Measurements from ENCODE around the gene NSRP1. TPM values are rescaled to one million over a fixed set of nuclear protein-coding genes. Genes with fewer than 3 reads are reported as not detected.

The NSRP1 gene
- total RNA-seq, 1 experiment from 2014 or later: 13.9 TPM

GRCh38 chr17:30210901-30211300 lies 94.3 kb downstream of the NSRP1 start:
- H3K4me1 ChIP-seq (ENCODE audit: low read length): peaks cover 4% of the 10 kb centered on the region; the same call in 1 of the 2 replicates
- no peaks in the 10 kb centered on the region for H4K20me1 ChIP-seq (ENCODE audit: insufficient read depth, low read depth, low read length)
- H3K9ac ChIP-seq (ENCODE audit: low read length): no peak overlapping the region
- no peaks in the 10 kb centered on the region for H3K79me2 ChIP-seq (ENCODE audit: low read length)
- no peak for DNase-seq
- no peaks in the 10 kb centered on the region for H3K9me2 ChIP-seq (replicated peaks; ENCODE audit: insufficient read depth, low read length)
- no peaks in the 10 kb centered on the region for H3K9me3 ChIP-seq (ENCODE audit: low read length)
- H3K36me3 ChIP-seq (ENCODE audit: insufficient read depth, low read length): no peaks in the 10 kb centered on the region
- H3K27ac ChIP-seq (ENCODE audit: low read length): no peak overlapping the region
- H2AFZ ChIP-seq (ENCODE audit: low read length): no peak overlapping the region
- no peaks in the 10 kb centered on the region for H3K27me3 ChIP-seq (ENCODE audit: low read length)
- no peak overlapping the region for H3K4me3 ChIP-seq (ENCODE audit: low read length)
- H3K4me2 ChIP-seq (ENCODE audit: low read depth, low read length, poor library complexity, severe bottlenecking): no peak overlapping the region

- H3K79me2 ChIP-seq (ENCODE audit: low read length): no peaks in the 10 kb centered on the region
- no peaks in the 10 kb centered on the region for H3K27me3 ChIP-seq (ENCODE audit: low read length)
- no peaks in the 10 kb centered on the region for H3K9me3 ChIP-seq (ENCODE audit: low read length)
- H3K36me3 ChIP-seq (ENCODE audit: insufficient read depth, low read length): no peaks in the 10 kb centered on the region
- H3K4me2 ChIP-seq (ENCODE audit: low read depth, low read length, poor library complexity, severe bottlenecking): no peak overlapping the region
- no peaks in the 10 kb centered on the region for H3K9me2 ChIP-seq (replicated peaks; ENCODE audit: insufficient read depth, low read length)
- no peak overlapping the region for H3K4me3 ChIP-seq (ENCODE audit: low read length)
- H4K20me1 ChIP-seq (ENCODE audit: insufficient read depth, low read depth, low read length): no peaks in the 10 kb centered on the region
- H3K9ac ChIP-seq (ENCODE audit: low read length): no peak overlapping the region
- H3K27ac ChIP-seq (ENCODE audit: low read length): no peak overlapping the region
- peaks cover 4% of the 10 kb centered on the region; the same call in 1 of the 2 replicates for H3K4me1 ChIP-seq (ENCODE audit: low read length)
- H2AFZ ChIP-seq (ENCODE audit: low read length): no peak overlapping the region
- no peak for DNase-seq
These were observed 94.8 kb downstream of the NSRP1 start for GRCh38 chr17:30211371-30211770.

- Histone ChIP-seq H3K9me2 (replicated peaks; ENCODE audit: insufficient read depth, low read length) (no peaks in the 10 kb centered on the region), H3K27me3 (ENCODE audit: low read length) (no peaks in the 10 kb centered on the region), H3K4me1 (ENCODE audit: low read length) (peaks cover 4% of the 10 kb centered on the region; the same call in 1 of the 2 replicates), H2AFZ (ENCODE audit: low read length) (no peak overlapping the region), H3K4me3 (ENCODE audit: low read length) (no peak overlapping the region), H4K20me1 (ENCODE audit: insufficient read depth, low read depth, low read length) (no peaks in the 10 kb centered on the region), H3K79me2 (ENCODE audit: low read length) (no peaks in the 10 kb centered on the region), H3K27ac (ENCODE audit: low read length) (no peak overlapping the region), H3K4me2 (ENCODE audit: low read depth, low read length, poor library complexity, severe bottlenecking) (no peak overlapping the region), H3K9ac (ENCODE audit: low read length) (no peak overlapping the region), H3K36me3 (ENCODE audit: insufficient read depth, low read length) (no peaks in the 10 kb centered on the region), H3K9me3 (ENCODE audit: low read length) (no peaks in the 10 kb centered on the region)
- DNase-seq: no peak
These were observed 96.1 kb downstream of the NSRP1 start for GRCh38 chr17:30212750-30213149.

GRCh38 chr17:30217054-30217453 lies 100.4 kb downstream of the NSRP1 start:
- Histone ChIP-seq H3K9me3 (ENCODE audit: low read length) (no peaks in the 10 kb centered on the region), H3K4me1 (ENCODE audit: low read length) (no peaks in the 10 kb centered on the region), H4K20me1 (ENCODE audit: insufficient read depth, low read depth, low read length) (no peaks in the 10 kb centered on the region), H3K4me2 (ENCODE audit: low read depth, low read length, poor library complexity, severe bottlenecking) (no peak overlapping the region), H3K9me2 (replicated peaks; ENCODE audit: insufficient read depth, low read length) (no peaks in the 10 kb centered on the region), H3K36me3 (ENCODE audit: insufficient read depth, low read length) (no peaks in the 10 kb centered on the region), H3K27me3 (ENCODE audit: low read length) (no peaks in the 10 kb centered on the region), H3K9ac (ENCODE audit: low read length) (no peak overlapping the region), H3K4me3 (ENCODE audit: low read length) (no peak overlapping the region), H3K27ac (ENCODE audit: low read length) (no peak overlapping the region), H2AFZ (ENCODE audit: low read length) (no peak overlapping the region), H3K79me2 (ENCODE audit: low read length) (no peaks in the 10 kb centered on the region)
- no peak for DNase-seq

- no peak for DNase-seq
- no peaks in the 10 kb centered on the region for H3K27me3 ChIP-seq (ENCODE audit: low read length)
- H3K9ac ChIP-seq (ENCODE audit: low read length): no peak overlapping the region
- H3K4me3 ChIP-seq (ENCODE audit: low read length): no peak overlapping the region
- no peak overlapping the region for H3K4me2 ChIP-seq (ENCODE audit: low read depth, low read length, poor library complexity, severe bottlenecking)
- H4K20me1 ChIP-seq (ENCODE audit: insufficient read depth, low read depth, low read length): no peaks in the 10 kb centered on the region
- H3K79me2 ChIP-seq (ENCODE audit: low read length): no peaks in the 10 kb centered on the region
- H3K36me3 ChIP-seq (ENCODE audit: insufficient read depth, low read length): no peaks in the 10 kb centered on the region
- H3K9me2 ChIP-seq (replicated peaks; ENCODE audit: insufficient read depth, low read length): no peaks in the 10 kb centered on the region
- no peaks in the 10 kb centered on the region for H3K4me1 ChIP-seq (ENCODE audit: low read length)
- H3K27ac ChIP-seq (ENCODE audit: low read length): no peak overlapping the region
- no peaks in the 10 kb centered on the region for H3K9me3 ChIP-seq (ENCODE audit: low read length)
- H2AFZ ChIP-seq (ENCODE audit: low read length): no peak overlapping the region
These were observed 101.2 kb downstream of the NSRP1 start for GRCh38 chr17:30217746-30218245.

- no peaks in the 10 kb centered on the region for H3K36me3 ChIP-seq (ENCODE audit: insufficient read depth, low read length)
- H3K9ac ChIP-seq (ENCODE audit: low read length): no peak overlapping the region
- H3K9me2 ChIP-seq (replicated peaks; ENCODE audit: insufficient read depth, low read length): no peaks in the 10 kb centered on the region
- no peaks in the 10 kb centered on the region for H4K20me1 ChIP-seq (ENCODE audit: insufficient read depth, low read depth, low read length)
- H3K4me2 ChIP-seq (ENCODE audit: low read depth, low read length, poor library complexity, severe bottlenecking): no peak overlapping the region
- H3K79me2 ChIP-seq (ENCODE audit: low read length): no peaks in the 10 kb centered on the region
- no peak overlapping the region for H3K27ac ChIP-seq (ENCODE audit: low read length)
- no peak overlapping the region for H2AFZ ChIP-seq (ENCODE audit: low read length)
- H3K4me3 ChIP-seq (ENCODE audit: low read length): no peak overlapping the region
- no peaks in the 10 kb centered on the region for H3K4me1 ChIP-seq (ENCODE audit: low read length)
- H3K9me3 ChIP-seq (ENCODE audit: low read length): no peaks in the 10 kb centered on the region
- H3K27me3 ChIP-seq (ENCODE audit: low read length): no peaks in the 10 kb centered on the region
- DNase-seq: no peak
These were observed 102.2 kb downstream of the NSRP1 start for GRCh38 chr17:30218799-30219198.

- Histone ChIP-seq H4K20me1 (ENCODE audit: insufficient read depth, low read depth, low read length) (no peaks in the 10 kb centered on the region), H3K79me2 (ENCODE audit: low read length) (no peaks in the 10 kb centered on the region), H3K27ac (ENCODE audit: low read length) (no peak overlapping the region), H3K9ac (ENCODE audit: low read length) (no peak overlapping the region), H3K4me3 (ENCODE audit: low read length) (no peak overlapping the region), H3K4me2 (ENCODE audit: low read depth, low read length, poor library complexity, severe bottlenecking) (no peak overlapping the region), H3K4me1 (ENCODE audit: low read length) (no peaks in the 10 kb centered on the region), H3K27me3 (ENCODE audit: low read length) (no peaks in the 10 kb centered on the region), H3K9me3 (ENCODE audit: low read length) (no peaks in the 10 kb centered on the region), H2AFZ (ENCODE audit: low read length) (no peak overlapping the region), H3K36me3 (ENCODE audit: insufficient read depth, low read length) (no peaks in the 10 kb centered on the region), H3K9me2 (replicated peaks; ENCODE audit: insufficient read depth, low read length) (no peaks in the 10 kb centered on the region)
- no peak for DNase-seq
These were observed 102.7 kb downstream of the NSRP1 start for GRCh38 chr17:30219315-30219714.

GRCh38 chr17:30219833-30220232 lies 103.2 kb downstream of the NSRP1 start:
- Histone ChIP-seq H3K9me2 (replicated peaks; ENCODE audit: insufficient read depth, low read length) (no peaks in the 10 kb centered on the region), H3K4me2 (ENCODE audit: low read depth, low read length, poor library complexity, severe bottlenecking) (no peak overlapping the region), H3K27ac (ENCODE audit: low read length) (no peak overlapping the region), H3K4me1 (ENCODE audit: low read length) (no peaks in the 10 kb centered on the region), H3K4me3 (ENCODE audit: low read length) (no peak overlapping the region), H2AFZ (ENCODE audit: low read length) (no peak overlapping the region), H4K20me1 (ENCODE audit: insufficient read depth, low read depth, low read length) (no peaks in the 10 kb centered on the region), H3K36me3 (ENCODE audit: insufficient read depth, low read length) (no peaks in the 10 kb centered on the region), H3K9ac (ENCODE audit: low read length) (no peak overlapping the region), H3K79me2 (ENCODE audit: low read length) (no peaks in the 10 kb centered on the region), H3K9me3 (ENCODE audit: low read length) (no peaks in the 10 kb centered on the region), H3K27me3 (ENCODE audit: low read length) (no peaks in the 10 kb centered on the region)
- no peak for DNase-seq

- no peaks in the 10 kb centered on the region for H4K20me1 ChIP-seq (ENCODE audit: insufficient read depth, low read depth, low read length)
- H3K27ac ChIP-seq (ENCODE audit: low read length): no peak overlapping the region
- no peaks in the 10 kb centered on the region for H3K9me2 ChIP-seq (replicated peaks; ENCODE audit: insufficient read depth, low read length)
- no peaks in the 10 kb centered on the region for H3K9me3 ChIP-seq (ENCODE audit: low read length)
- no peaks in the 10 kb centered on the region for H3K36me3 ChIP-seq (ENCODE audit: insufficient read depth, low read length)
- no peak overlapping the region for H2AFZ ChIP-seq (ENCODE audit: low read length)
- no peak for DNase-seq
- H3K9ac ChIP-seq (ENCODE audit: low read length): no peak overlapping the region
- H3K27me3 ChIP-seq (ENCODE audit: low read length): no peaks in the 10 kb centered on the region
- no peaks in the 10 kb centered on the region for H3K4me1 ChIP-seq (ENCODE audit: low read length)
- H3K4me3 ChIP-seq (ENCODE audit: low read length): no peak overlapping the region
- no peaks in the 10 kb centered on the region for H3K79me2 ChIP-seq (ENCODE audit: low read length)
- H3K4me2 ChIP-seq (ENCODE audit: low read depth, low read length, poor library complexity, severe bottlenecking): no peak overlapping the region
These were observed 103.8 kb downstream of the NSRP1 start for GRCh38 chr17:30220414-30220813.
